Endodermal cell (in vitro differentiated cells): ENCODE results near the gene TARDBP. TPM values are rescaled to one million over a fixed set of nuclear protein-coding genes. Genes with fewer than 3 reads are reported as not detected.
"Not testable (repeated sequence)": the region's sequence is repeated elsewhere in the genome, so short reads cannot be mapped to it uniquely, and the experiment has no call there.

Experiments used
- DNase-seq: peaks from one replicate; pipeline ENCODE4 v3.0.0-alpha.2; 2017
- H3K27ac ChIP-seq: 2 replicates; pipeline ENCODE4 v1.5.1; 2013; ENCODE audit warnings: mild to moderate bottlenecking, low read depth, low read length, moderate library complexity
- H3K27me3 ChIP-seq: 2 replicates; pipeline ENCODE4 v1.6.1; 2013; ENCODE audit warnings: mild to moderate bottlenecking, low read length, moderate library complexity; ENCODE audit not compliant: insufficient read depth, control insufficient read depth, poor library complexity, severe bottlenecking
- H3K36me3 ChIP-seq: 2 replicates; pipeline ENCODE4 v1.7.0; 2013; ENCODE audit warnings: mild to moderate bottlenecking, low read length, moderate library complexity; ENCODE audit not compliant: control insufficient read depth, insufficient read depth
- H3K4me1 ChIP-seq: one replicate; pipeline ENCODE4 v1.7.0; 2013; ENCODE audit warnings: low read length; ENCODE audit not compliant: control insufficient read depth, insufficient read depth
- H3K4me3 ChIP-seq: 2 replicates; pipeline ENCODE4 v1.5.1; 2013; ENCODE audit warnings: mild to moderate bottlenecking, low read length, moderate library complexity
- H3K9ac ChIP-seq: 2 replicates; pipeline ENCODE4 v1.6.1; 2013; ENCODE audit warnings: mild to moderate bottlenecking, low read length, moderate library complexity; ENCODE audit not compliant: poor library complexity, severe bottlenecking; ENCODE audit errors: extremely low read depth
- H3K9me3 ChIP-seq: 2 replicates; pipeline ENCODE4 v1.6.1; 2013; ENCODE audit warnings: mild to moderate bottlenecking, low read length, moderate library complexity; ENCODE audit not compliant: control insufficient read depth
- H3K27ac Mint-ChIP-seq: 2 replicates; pipeline ENCODE4 v1.8.0; 2020; ENCODE audit warnings: mixed read lengths
- H3K27me3 Mint-ChIP-seq: 2 replicates; pipeline ENCODE4 v1.8.0; 2021; ENCODE audit warnings: mild to moderate bottlenecking, mixed read lengths; ENCODE audit not compliant: insufficient read depth
- H3K36me3 Mint-ChIP-seq: 2 replicates; pipeline ENCODE4 v1.8.0; 2020; ENCODE audit warnings: low read depth, mixed read lengths
- H3K4me1 Mint-ChIP-seq: 2 replicates; pipeline ENCODE4 v1.8.0; 2020; ENCODE audit warnings: mixed read lengths
- H3K4me3 Mint-ChIP-seq: 2 replicates; pipeline ENCODE4 v1.8.0; 2020; ENCODE audit warnings: mild to moderate bottlenecking, moderate library complexity, mixed read lengths
- H3K9me3 Mint-ChIP-seq: 2 replicates; pipeline ENCODE4 v1.8.0; 2020; ENCODE audit warnings: mild to moderate bottlenecking, mixed read lengths
- WGBS, 2 experiments: methylation state at CpG; one replicate each; pipeline versions ENCODE4 v1.1.5 to v1.1.7; 2013; ENCODE audit warnings: missing lambda C conversion rate in 2 of 2, mixed read lengths in 1 of 2; ENCODE audit not compliant: insufficient coverage in 1 of 2, insufficient read length in 1 of 2; 5-methylcytosine and 5-hydroxymethylcytosine counted together
- total RNA-seq, 2 donors: library from RNA; stranded (reverse); fragmentation: NEBNext Ultra II Directional in 1 of 2; extraction: Animal tissue kit (Norgen Biotek cat#: 25700) in 1 of 2; gene quantifications; 2 replicates in 1 of 2; 3 replicates in 1 of 2; pipeline ENCODE4 v1.2.1, GENCODE V29; 2021
- TF ChIP-seq, protein P1 (sequence below): fragments of 200-600 bp; sonication (generic); conservative IDR thresholded peaks from 2 replicates; pipeline ENCODE4 v1.5.0; 2021; ENCODE audit warnings: antibody characterized with exemption, mild to moderate bottlenecking

TARDBP gene
- total RNA-seq, 2 donors from 2014 or later = 203 to 216 TPM

DNA sequence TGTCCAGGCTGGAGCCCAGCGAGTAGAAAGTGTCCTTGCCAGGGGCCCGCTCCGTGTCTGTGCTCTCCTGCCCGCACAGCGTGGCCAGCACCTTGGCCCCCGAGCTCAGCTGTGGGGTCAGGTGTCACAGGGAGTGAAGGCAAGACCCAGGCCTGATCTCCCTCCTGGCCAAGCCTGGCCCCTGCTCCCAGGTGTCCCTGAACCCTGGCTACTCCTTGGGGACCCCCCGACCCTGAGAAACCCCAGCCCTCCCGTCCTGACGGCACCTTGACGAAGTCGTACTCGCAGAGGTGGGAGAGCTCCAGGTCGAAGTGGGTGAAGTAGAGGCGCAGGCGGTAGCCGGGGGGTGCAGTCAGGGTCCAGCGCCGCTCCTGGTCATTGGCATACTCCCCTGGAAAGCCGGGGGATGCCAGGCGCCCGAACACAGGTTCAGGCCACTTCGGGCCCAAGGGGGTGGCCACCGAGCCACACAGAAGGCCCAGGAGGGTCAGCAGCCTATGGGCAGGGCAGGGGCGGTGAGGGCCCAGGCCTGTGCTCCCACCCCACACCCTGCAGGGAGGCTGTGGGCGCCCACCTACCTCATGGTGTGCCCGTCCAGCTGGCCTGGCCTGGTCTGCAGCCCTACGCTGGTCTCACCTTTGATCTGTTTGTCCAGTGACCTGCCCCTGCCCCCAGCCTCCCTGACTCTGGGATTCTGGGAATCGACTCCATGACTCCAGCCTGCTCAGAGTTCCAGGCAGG lies 34.3 kb downstream of the TARDBP start, which contains the start of gene MASP2:
MASP2 (minus strand) TSS at position 615 of the 741 bp plus-strand sequence; CDS start at position 583, 32 bp downstream.
- no peak within 1 kb of the TSS for H3K4me3 Mint-ChIP-seq
- no peak for DNase-seq
- no peak within 1 kb of the TSS for H3K9ac ChIP-seq
- no peaks in the 10 kb centered on the region for H3K36me3 Mint-ChIP-seq
- TF ChIP-seq, protein P1, sequence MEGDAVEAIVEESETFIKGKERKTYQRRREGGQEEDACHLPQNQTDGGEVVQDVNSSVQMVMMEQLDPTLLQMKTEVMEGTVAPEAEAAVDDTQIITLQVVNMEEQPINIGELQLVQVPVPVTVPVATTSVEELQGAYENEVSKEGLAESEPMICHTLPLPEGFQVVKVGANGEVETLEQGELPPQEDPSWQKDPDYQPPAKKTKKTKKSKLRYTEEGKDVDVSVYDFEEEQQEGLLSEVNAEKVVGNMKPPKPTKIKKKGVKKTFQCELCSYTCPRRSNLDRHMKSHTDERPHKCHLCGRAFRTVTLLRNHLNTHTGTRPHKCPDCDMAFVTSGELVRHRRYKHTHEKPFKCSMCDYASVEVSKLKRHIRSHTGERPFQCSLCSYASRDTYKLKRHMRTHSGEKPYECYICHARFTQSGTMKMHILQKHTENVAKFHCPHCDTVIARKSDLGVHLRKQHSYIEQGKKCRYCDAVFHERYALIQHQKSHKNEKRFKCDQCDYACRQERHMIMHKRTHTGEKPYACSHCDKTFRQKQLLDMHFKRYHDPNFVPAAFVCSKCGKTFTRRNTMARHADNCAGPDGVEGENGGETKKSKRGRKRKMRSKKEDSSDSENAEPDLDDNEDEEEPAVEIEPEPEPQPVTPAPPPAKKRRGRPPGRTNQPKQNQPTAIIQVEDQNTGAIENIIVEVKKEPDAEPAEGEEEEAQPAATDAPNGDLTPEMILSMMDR = no peak
- H3K4me1 Mint-ChIP-seq = peaks cover 2% of the 10 kb centered on the region
- H3K27ac Mint-ChIP-seq = no peak within 1 kb of the TSS
- H3K9me3 Mint-ChIP-seq = no peaks in the 10 kb centered on the region
- 89 to 92% methylated on average over 21 to 28 of the region's 28 CpGs for WGBS, 2 experiments
- H3K27me3 Mint-ChIP-seq = no peaks in the 10 kb centered on the region
- no peaks in the 10 kb centered on the region for H3K4me1 ChIP-seq
- H3K27ac ChIP-seq = no peak within 1 kb of the TSS
- H3K27me3 ChIP-seq = no peaks in the 10 kb centered on the region
- H3K9me3 ChIP-seq = no peaks in the 10 kb centered on the region
- no peaks in the 10 kb centered on the region for H3K36me3 ChIP-seq
- H3K4me3 ChIP-seq = no peak within 1 kb of the TSS

DNA sequence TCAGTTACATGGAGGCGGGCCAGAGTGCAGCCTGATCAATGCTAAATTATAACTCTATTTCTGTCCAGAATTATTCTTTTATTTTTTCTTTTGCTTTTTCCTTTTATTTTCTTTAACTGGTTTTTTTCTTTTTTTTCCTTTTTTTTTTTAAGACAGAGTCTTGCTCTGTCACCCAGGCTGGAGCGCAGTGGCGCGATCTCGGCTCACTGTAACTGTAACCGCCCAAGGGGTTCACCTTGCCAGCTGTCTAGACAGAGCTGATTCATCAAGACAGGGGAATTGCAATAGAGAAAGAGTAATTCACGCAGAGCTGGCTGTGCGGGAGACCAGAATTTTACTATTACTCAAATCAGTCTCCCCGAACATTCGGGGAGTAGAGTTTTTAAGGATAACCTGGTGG lies 38.7 kb downstream of the TARDBP start:
- not testable (repeated sequence) for H3K27ac ChIP-seq, H3K4me3 Mint-ChIP-seq, H3K27ac Mint-ChIP-seq, H3K27me3 Mint-ChIP-seq, H3K4me1 ChIP-seq, H3K36me3 Mint-ChIP-seq, H3K36me3 ChIP-seq, H3K4me1 Mint-ChIP-seq, H3K4me3 ChIP-seq, H3K9ac ChIP-seq, H3K9me3 ChIP-seq, H3K27me3 ChIP-seq, H3K9me3 Mint-ChIP-seq, DNase-seq
- 92 to 100% methylated on average over 5 to 10 of the region's 10 CpGs for WGBS, 2 experiments

DNA sequence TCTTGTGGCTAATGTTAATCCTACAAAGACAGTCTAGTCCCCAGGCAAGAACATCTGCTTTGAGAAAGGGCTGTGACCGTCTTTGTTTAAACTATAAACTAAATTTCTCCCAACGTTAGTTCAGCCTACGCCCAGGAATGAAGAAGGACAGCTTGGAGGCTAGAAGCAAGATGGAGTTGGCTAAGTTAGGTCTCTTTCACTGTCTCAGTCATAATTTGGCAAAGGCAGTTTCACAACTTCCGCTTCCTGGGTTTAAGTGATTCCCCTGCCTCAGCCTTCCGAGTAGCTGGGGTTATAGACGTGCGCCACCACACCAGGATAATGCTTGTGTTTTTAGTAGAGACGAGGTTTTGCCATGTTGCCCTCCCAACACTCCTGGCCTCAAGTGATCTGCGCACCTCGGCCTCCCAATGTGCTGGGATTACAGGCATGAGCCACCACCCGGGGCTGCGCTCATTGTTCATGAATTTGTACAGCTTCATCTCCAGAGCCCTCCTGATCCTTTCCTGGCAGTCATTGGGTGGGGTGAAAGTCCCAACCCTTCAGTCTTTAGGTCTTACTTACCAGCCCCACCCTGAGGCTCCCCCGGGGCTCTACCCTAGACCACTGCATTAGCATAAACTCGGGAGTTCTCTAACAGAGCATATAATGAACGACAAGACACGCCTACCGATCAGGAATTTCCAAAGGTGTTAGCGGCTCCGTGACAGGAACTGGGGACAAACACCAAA lies 39.5 kb downstream of the TARDBP start:
- no peak overlapping the region for H3K27ac Mint-ChIP-seq
- H3K9ac ChIP-seq = no peak overlapping the region
- H3K9me3 Mint-ChIP-seq = no peaks in the 10 kb centered on the region
- no peaks in the 10 kb centered on the region for H3K4me1 ChIP-seq
- H3K36me3 ChIP-seq = peaks cover 9% of the 10 kb centered on the region
- H3K4me1 Mint-ChIP-seq = peaks cover 6% of the 10 kb centered on the region
- TF ChIP-seq, protein P1 = no peak
- H3K36me3 Mint-ChIP-seq = peaks cover 13% of the 10 kb centered on the region
- H3K27me3 Mint-ChIP-seq = no peaks in the 10 kb centered on the region
- no peak for DNase-seq
- no peak overlapping the region for H3K27ac ChIP-seq
- WGBS, 2 experiments = 85 to 87% methylated on average over 16 to 19 of the region's 19 CpGs
- H3K4me3 Mint-ChIP-seq = no peak overlapping the region
- H3K9me3 ChIP-seq = no peaks in the 10 kb centered on the region
- H3K27me3 ChIP-seq = no peaks in the 10 kb centered on the region
- H3K4me3 ChIP-seq = no peak overlapping the region
